Osteocyte (in vitro differentiated cells): ENCODE measurements around the gene CACNA1S. TPM values are rescaled to one million over a fixed set of nuclear protein-coding genes. Genes with fewer than 3 reads are reported as not detected.

Experiments used
- DNase-seq: peaks from one replicate; pipeline ENCODE4 v3.0.0; 2021; ENCODE audit warnings: mixed read lengths; ENCODE audit not compliant: unreplicated experiment; ENCODE audit errors: extremely low spot score
- H3K27ac Mint-ChIP-seq: one replicate; pipeline ENCODE4 v1.8.0; 2021; ENCODE audit warnings: mild to moderate bottlenecking, mixed read lengths; ENCODE audit not compliant: unreplicated experiment
- H3K27me3 Mint-ChIP-seq: one replicate; pipeline ENCODE4 v1.8.0; 2021; ENCODE audit warnings: mixed read lengths; ENCODE audit not compliant: unreplicated experiment
- H3K36me3 Mint-ChIP-seq: one replicate; pipeline ENCODE4 v1.8.0; 2021; ENCODE audit warnings: mixed read lengths; ENCODE audit not compliant: unreplicated experiment
- H3K4me1 Mint-ChIP-seq: one replicate; pipeline ENCODE4 v1.8.0; 2021; ENCODE audit warnings: mixed read lengths; ENCODE audit not compliant: unreplicated experiment
- H3K4me3 Mint-ChIP-seq: one replicate; pipeline ENCODE4 v1.8.0; 2021; ENCODE audit warnings: mild to moderate bottlenecking, moderate library complexity, mixed read lengths; ENCODE audit not compliant: unreplicated experiment
- H3K9me3 Mint-ChIP-seq: one replicate; pipeline ENCODE4 v1.8.0; 2021; ENCODE audit warnings: mixed read lengths; ENCODE audit not compliant: unreplicated experiment
- CTCF ChIP-seq: fragments of 200-600 bp; sonication (generic); IDR thresholded peaks from 2 replicates; pipeline ENCODE4 v1.5.0; 2021; ENCODE audit warnings: antibody characterized with exemption, mild to moderate bottlenecking, moderate library complexity
- total RNA-seq: library from RNA; stranded (reverse); gene quantifications from 2 replicates; pipeline ENCODE4 v1.2.1, GENCODE V29; 2021

CACNA1S gene
- total RNA-seq, 1 donor from 2014 or later: not detected

DNA sequence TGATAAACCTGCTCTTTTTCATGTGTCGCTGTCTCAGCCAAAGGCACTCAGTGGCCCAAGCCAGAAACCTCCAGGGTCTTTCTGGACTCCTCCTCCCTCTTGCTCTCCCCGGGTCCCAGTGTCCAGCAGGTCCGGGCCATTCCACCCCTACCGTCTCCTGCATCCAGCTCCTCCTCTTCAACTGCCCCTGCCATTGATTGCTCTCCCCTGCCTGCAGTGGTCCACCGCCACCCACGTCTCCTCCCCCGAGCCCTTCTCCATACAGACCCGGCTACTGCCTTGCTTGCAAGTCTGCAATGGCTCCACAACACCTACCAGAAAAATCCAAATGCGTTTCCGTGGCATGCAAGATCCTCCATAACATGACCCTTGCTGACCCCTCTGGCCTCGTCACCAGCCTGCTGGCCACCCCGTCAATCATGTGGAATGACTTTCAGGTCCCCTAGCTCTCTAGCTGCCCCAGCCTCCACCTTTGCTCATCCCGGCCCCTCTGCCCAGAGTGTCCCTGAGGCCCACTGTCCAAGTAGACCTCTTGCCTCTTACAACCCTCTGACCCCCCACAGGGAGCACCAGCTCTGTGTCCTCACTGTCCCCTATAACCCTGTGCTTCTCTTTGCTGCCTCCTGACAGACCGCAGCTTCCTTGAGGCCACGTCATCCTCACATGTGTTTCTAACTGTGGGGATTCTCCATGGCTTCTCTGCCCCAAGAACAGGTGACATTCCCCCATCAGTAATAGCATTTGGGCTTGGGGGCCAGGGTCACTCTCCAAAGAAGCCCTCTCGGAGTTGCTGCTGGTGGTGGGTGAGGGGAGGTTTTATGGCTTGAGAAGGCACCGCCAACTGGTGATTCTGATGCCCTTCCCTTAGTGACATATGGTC is 15.0 kb downstream of the CACNA1S start:
- Mint-ChIP-seq H3K4me3 (no peak overlapping the region), H3K9me3 (no peaks in the 10 kb centered on the region), H3K27ac (no peak overlapping the region), H3K27me3 (peaks cover 15% of the 10 kb centered on the region), H3K4me1 (no peaks in the 10 kb centered on the region), H3K36me3 (no peaks in the 10 kb centered on the region)
- TF ChIP-seq CTCF: no peak
- DNase-seq: no peak

GRCh38 chr1:201096041-201096461 is 16.2 kb downstream of the CACNA1S start:
- DNase-seq: no peak
- Mint-ChIP-seq H3K27ac (no peak overlapping the region), H3K36me3 (no peaks in the 10 kb centered on the region), H3K9me3 (no peaks in the 10 kb centered on the region), H3K4me3 (no peak overlapping the region), H3K4me1 (peaks cover 2% of the 10 kb centered on the region), H3K27me3 (peaks cover 15% of the 10 kb centered on the region)
- no peak for TF ChIP-seq CTCF

GRCh38 chr1:201095581-201095980 is 16.6 kb downstream of the CACNA1S start:
- no peak for DNase-seq
- Mint-ChIP-seq H3K9me3 (no peaks in the 10 kb centered on the region), H3K27ac (no peak overlapping the region), H3K36me3 (no peaks in the 10 kb centered on the region), H3K4me1 (peaks cover 3% of the 10 kb centered on the region), H3K4me3 (no peak overlapping the region), H3K27me3 (peaks cover 15% of the 10 kb centered on the region)
- TF ChIP-seq CTCF: no peak

DNA sequence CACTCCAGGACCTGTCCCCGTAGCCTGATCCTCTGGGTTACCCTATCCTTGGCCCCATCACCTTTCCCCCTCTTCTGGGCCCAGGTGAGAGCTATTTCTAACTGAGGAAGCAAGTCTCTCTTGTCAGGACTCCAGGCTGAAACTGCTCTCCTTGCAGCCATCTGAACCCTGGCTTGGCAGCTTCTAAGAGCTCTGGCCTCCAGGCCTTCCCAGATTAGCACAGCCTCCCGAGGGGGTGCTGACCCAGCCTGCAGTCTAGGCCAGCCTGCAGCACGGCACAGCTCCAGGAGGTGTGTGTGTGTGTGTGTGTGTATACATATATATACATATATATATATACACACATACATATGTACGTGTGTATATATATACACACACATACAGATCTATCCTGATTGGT is 17.4 kb downstream of the CACNA1S start:
- Mint-ChIP-seq H3K9me3 (no peaks in the 10 kb centered on the region), H3K27me3 (peaks cover 15% of the 10 kb centered on the region), H3K36me3 (no peaks in the 10 kb centered on the region), H3K27ac (no peak overlapping the region), H3K4me3 (no peak overlapping the region), H3K4me1 (peaks cover 3% of the 10 kb centered on the region)
- TF ChIP-seq CTCF: no peak
- no peak for DNase-seq

DNA sequence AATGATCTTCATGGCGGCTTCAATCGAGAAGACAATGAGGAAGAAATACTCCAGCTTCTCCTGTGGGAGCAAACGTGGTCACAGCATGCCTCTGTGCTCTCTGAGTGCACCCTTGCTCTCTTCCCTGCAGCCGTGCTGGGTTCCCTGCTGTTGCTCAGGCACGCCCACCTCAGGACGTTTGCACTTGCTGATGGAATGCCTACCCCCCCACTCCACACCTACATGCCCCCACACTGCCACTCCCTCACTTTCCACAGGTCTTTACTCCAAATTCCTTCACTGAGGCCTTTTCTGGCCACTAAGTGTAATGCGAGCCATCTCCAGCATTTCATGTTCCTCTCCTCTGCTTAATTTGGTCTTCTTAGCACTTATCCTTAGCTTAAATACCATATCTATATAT is 18.3 kb downstream of the CACNA1S start:
- Mint-ChIP-seq H3K9me3 (no peaks in the 10 kb centered on the region), H3K27me3 (peaks cover 12% of the 10 kb centered on the region), H3K27ac (no peak overlapping the region), H3K4me1 (peaks cover 3% of the 10 kb centered on the region), H3K36me3 (no peaks in the 10 kb centered on the region), H3K4me3 (no peak overlapping the region)
- TF ChIP-seq CTCF: no peak
- no peak for DNase-seq
